SJCRH30 (cell line): Measurements from ENCODE around the gene NME3. TPM values are rescaled to one million over a fixed set of nuclear protein-coding genes. Genes with fewer than 3 reads are reported as not detected.

Source experiments
- DNase-seq, 2 experiments: peaks; one replicate each; pipeline ENCODE4 v3.0.0-alpha.2; 2015 to 2020
- H3K27ac ChIP-seq: fragments of 250-450 bp; sonication (Bioruptor Pico); 2 replicates; pipeline ENCODE4 v1.5.1; 2020; ENCODE audit warnings: mild to moderate bottlenecking, moderate library complexity
- H3K27me3 ChIP-seq: fragments of 250-450 bp; sonication (Bioruptor Pico); 2 replicates; pipeline ENCODE4 v1.5.1; 2020; ENCODE audit warnings: mild to moderate bottlenecking, moderate library complexity
- H3K36me3 ChIP-seq: fragments of 250-450 bp; sonication (Bioruptor Pico); 2 replicates; pipeline ENCODE4 v1.5.1; 2020; ENCODE audit warnings: mild to moderate bottlenecking, moderate library complexity
- H3K4me1 ChIP-seq: fragments of 250-450 bp; sonication (Bioruptor Pico); 2 replicates; pipeline ENCODE4 v1.5.1; 2020; ENCODE audit warnings: mild to moderate bottlenecking, moderate library complexity
- H3K4me3 ChIP-seq: fragments of 250-450 bp; sonication (Bioruptor Pico); 2 replicates; pipeline ENCODE4 v1.5.1; 2020; ENCODE audit warnings: mild to moderate bottlenecking, moderate library complexity
- H3K9me3 ChIP-seq: fragments of 250-450 bp; sonication (Bioruptor Pico); replicated peaks from 2 replicates; pipeline ENCODE4 v1.5.1; 2020; ENCODE audit warnings: mild to moderate bottlenecking, moderate library complexity
- total RNA-seq: library from RNA; depleted of rRNA; stranded (reverse); fragments of >200 nt; shearing (Covaris generic); gene quantifications from 2 replicates; pipeline ENCODE4 v1.2.3, GENCODE V29; 2014

The NME3 gene
- total RNA-seq, 1 experiment from 2014 or later, result 1.6 TPM

GRCh38 chr16:1779234-1779701 is 7.9 kb upstream of the NME3 start:
- H3K4me1 ChIP-seq, result peaks cover 2% of the 10 kb centered on the region; the same call in 1 of the 2 replicates
- H3K27me3 ChIP-seq, result no peaks in the 10 kb centered on the region
- no peak overlapping the region for H3K27ac ChIP-seq
- H3K4me3 ChIP-seq, result no peak overlapping the region
- no peak for DNase-seq
- H3K36me3 ChIP-seq, result no peaks in the 10 kb centered on the region
- H3K9me3 ChIP-seq, result no peaks in the 10 kb centered on the region

GRCh38 chr16:1778200-1779179 is 7.1 kb upstream of the NME3 start:
- no peak overlapping the region for H3K4me3 ChIP-seq
- no peak for DNase-seq
- H3K36me3 ChIP-seq, result no peaks in the 10 kb centered on the region

GRCh38 chr16:1777375-1778199 is 6.2 kb upstream of the NME3 start:
- Histone ChIP-seq H3K9me3 (no peaks in the 10 kb centered on the region), H3K4me1 (peaks cover 6% of the 10 kb centered on the region; the same call in 1 of the 2 replicates), H3K4me3 (no peak overlapping the region), H3K27ac (no peak overlapping the region), H3K36me3 (no peaks in the 10 kb centered on the region), H3K27me3 (no peaks in the 10 kb centered on the region)
- no peak for DNase-seq

More at GRCh38 chr16:1778200-1779179, 7.1 kb upstream of the NME3 start:
- H3K4me1 ChIP-seq, result peaks cover 6% of the 10 kb centered on the region; the same call in 1 of the 2 replicates
- H3K27me3 ChIP-seq, result no peaks in the 10 kb centered on the region
- H3K9me3 ChIP-seq, result no peaks in the 10 kb centered on the region
- H3K27ac ChIP-seq, result no peak overlapping the region

GRCh38 chr16:1776991-1777374 is 5.6 kb upstream of the NME3 start:
- H3K4me1 ChIP-seq, result peaks cover 6% of the 10 kb centered on the region; the same call in 1 of the 2 replicates
- H3K36me3 ChIP-seq, result no peaks in the 10 kb centered on the region
- no peak overlapping the region for H3K4me3 ChIP-seq
- no peaks in the 10 kb centered on the region for H3K9me3 ChIP-seq
- no peaks in the 10 kb centered on the region for H3K27me3 ChIP-seq
- H3K27ac ChIP-seq, result no peak overlapping the region
- DNase-seq, result no peak

- Histone ChIP-seq H3K27me3 (no peaks in the 10 kb centered on the region), H3K9me3 (no peaks in the 10 kb centered on the region), H3K36me3 (no peaks in the 10 kb centered on the region), H3K27ac (no peak overlapping the region), H3K4me1 (peaks cover 6% of the 10 kb centered on the region; the same call in 1 of the 2 replicates), H3K4me3 (no peak overlapping the region)
- no peak for DNase-seq
These were observed 5.3 kb upstream of the NME3 start for GRCh38 chr16:1776672-1776955.

GRCh38 chr16:1775846-1776671 is 4.7 kb upstream of the NME3 start:
- Histone ChIP-seq H3K9me3 (no peaks in the 10 kb centered on the region), H3K4me1 (peaks cover 6% of the 10 kb centered on the region; the same call in 1 of the 2 replicates), H3K36me3 (no peaks in the 10 kb centered on the region), H3K4me3 (no peak overlapping the region), H3K27ac (no peak overlapping the region), H3K27me3 (no peaks in the 10 kb centered on the region)
- DNase-seq, result no peak

GRCh38 chr16:1775006-1775845 is 3.9 kb upstream of the NME3 start:
- Histone ChIP-seq H3K4me1 (peaks cover 6% of the 10 kb centered on the region; the same call in 1 of the 2 replicates), H3K36me3 (peaks cover 6% of the 10 kb centered on the region; the same call in 1 of the 2 replicates), H3K27ac (no peak overlapping the region), H3K9me3 (no peaks in the 10 kb centered on the region), H3K27me3 (no peaks in the 10 kb centered on the region), H3K4me3 (no peak overlapping the region)
- DNase-seq, result no peak

GRCh38 chr16:1774448-1774780 is 3.1 kb upstream of the NME3 start:
- no peak for DNase-seq
- Histone ChIP-seq H3K9me3 (no peaks in the 10 kb centered on the region), H3K36me3 (peaks cover 8% of the 10 kb centered on the region; the same call in 1 of the 2 replicates), H3K27ac (no peak overlapping the region), H3K4me3 (peak overlapping the region; percentile 97), H3K4me1 (peaks cover 6% of the 10 kb centered on the region; the same call in 1 of the 2 replicates), H3K27me3 (no peaks in the 10 kb centered on the region)

GRCh38 chr16:1773703-1774447 is 2.5 kb upstream of the NME3 start:
- H3K27me3 ChIP-seq, result no peaks in the 10 kb centered on the region
- H3K4me1 ChIP-seq, result peaks cover 6% of the 10 kb centered on the region; the same call in 1 of the 2 replicates
- DNase-seq, result peak in 1 of 2 experiments; percentile 33
- H3K36me3 ChIP-seq, result peaks cover 8% of the 10 kb centered on the region; the same call in 1 of the 2 replicates
- H3K4me3 ChIP-seq, result peak overlapping the region; percentile 97
- no peaks in the 10 kb centered on the region for H3K9me3 ChIP-seq
- H3K27ac ChIP-seq, result peak overlapping the region; percentile 71

- peak within 1 kb of the TSS; percentile 71 for H3K27ac ChIP-seq
- no peaks in the 10 kb centered on the region for H3K27me3 ChIP-seq
- peak; percentile 86 to 88 for DNase-seq
- H3K4me3 ChIP-seq, result peak within 1 kb of the TSS; percentile 97
- peaks cover 8% of the 10 kb centered on the region; the same call in 1 of the 2 replicates for H3K36me3 ChIP-seq
- H3K4me1 ChIP-seq, result peaks cover 6% of the 10 kb centered on the region; the same call in 1 of the 2 replicates
- no peaks in the 10 kb centered on the region for H3K9me3 ChIP-seq
These were observed 1.8 kb upstream of the NME3 start, which contains the start of gene MRPS34 for GRCh38 chr16:1772908-1773702. Gene MRPS34 (minus strand): TSS chr16:1773134. CDS start chr16:1773119, 15 bp downstream.

- Histone ChIP-seq H3K4me1 (peaks cover 6% of the 10 kb centered on the region; the same call in 1 of the 2 replicates), H3K27me3 (no peaks in the 10 kb centered on the region), H3K4me3 (peak within 1 kb of the TSS; percentile 97), H3K9me3 (no peaks in the 10 kb centered on the region), H3K36me3 (peaks cover 8% of the 10 kb centered on the region; the same call in 1 of the 2 replicates), H3K27ac (peak within 1 kb of the TSS; percentile 71)
- no peak for DNase-seq
These were observed 1.1 kb upstream of the NME3 start, which contains the start of gene EME2 for GRCh38 chr16:1772362-1772907. Gene EME2 (plus strand): TSS chr16:1772810. CDS start chr16:1773228, 418 bp downstream.
